CD14-positive monocyte (primary cell): ENCODE data around the gene SUPT6H. TPM values are rescaled to one million over a fixed set of nuclear protein-coding genes. Genes with fewer than 3 reads are reported as not detected.

ENCODE experiments used
- DNase-seq, 3 donors: peaks; one replicate each; pipeline ENCODE4 v3.0.0-alpha.2; 2011 to 2022
- H2AFZ ChIP-seq: 2 replicates; pipeline ENCODE4 v1.6.0; 2012; ENCODE audit warnings: mild to moderate bottlenecking, low read depth, low read length, inconsistent platforms; ENCODE audit not compliant: insufficient read depth, poor library complexity, severe bottlenecking
- H3K27ac ChIP-seq, 2 donors: 1 replicate in 1 of 2; 2 replicates in 1 of 2; pipeline ENCODE4 v1.5.1; 2012 to 2013; ENCODE audit warnings: low read length in 2 of 2, control low read depth in 1 of 2, inconsistent platforms in 1 of 2, low read depth in 1 of 2, mild to moderate bottlenecking in 1 of 2
- H3K27me3 ChIP-seq, 2 donors: one replicate each; pipeline versions ENCODE4 v1.6.0 to v1.6.1; 2011 to 2013; ENCODE audit warnings: low read length in 2 of 2; ENCODE audit not compliant: control insufficient read depth in 2 of 2, insufficient read depth in 2 of 2
- H3K36me3 ChIP-seq, 2 donors: replicated peaks in 1 of 2; 1 replicate in 1 of 2; 2 replicates in 1 of 2; pipeline versions ENCODE4 v1.5.1 to v1.6.1; 2012 to 2013; ENCODE audit warnings: low read length in 2 of 2, control low read depth in 1 of 2, inconsistent platforms in 1 of 2, mild to moderate bottlenecking in 1 of 2; ENCODE audit not compliant: insufficient read depth in 2 of 2, control insufficient read depth in 1 of 2
- H3K4me1 ChIP-seq, 2 donors: 1 replicate in 1 of 2; 2 replicates in 1 of 2; pipeline versions ENCODE4 v1.5.1 to v1.6.1; 2012 to 2013; ENCODE audit warnings: low read length in 2 of 2, control low read depth in 1 of 2, inconsistent platforms in 1 of 2, mild to moderate bottlenecking in 1 of 2, moderate library complexity in 1 of 2; ENCODE audit not compliant: insufficient read depth in 2 of 2, control insufficient read depth in 1 of 2
- H3K4me2 ChIP-seq: replicated peaks from 2 replicates; pipeline ENCODE3; 2012; ENCODE audit warnings: low read length, moderate library complexity, mild to moderate bottlenecking; ENCODE audit not compliant: poor library complexity, severe bottlenecking; ENCODE audit errors: extremely low read depth
- H3K4me3 ChIP-seq, 3 experiments: fragments of 200-600 bp in 1 of 3; sonication (generic) in 1 of 3; replicated peaks in 1 of 3; 1 replicate in 2 of 3; 2 replicates in 1 of 3; pipeline ENCODE4 v1.5.1; 2011 to 2013; ENCODE audit warnings: low read length in 3 of 3, mild to moderate bottlenecking in 3 of 3, control low read depth in 2 of 3, low read depth in 2 of 3, inconsistent platforms in 1 of 3, moderate library complexity in 1 of 3
- H3K79me2 ChIP-seq: 2 replicates; pipeline ENCODE4 v1.6.0; 2012; ENCODE audit warnings: mild to moderate bottlenecking, control low read depth, inconsistent platforms, low read length, moderate library complexity; ENCODE audit not compliant: insufficient read depth
- H3K9ac ChIP-seq: 2 replicates; pipeline ENCODE4 v1.6.0; 2017; ENCODE audit warnings: low read length, mild to moderate bottlenecking; ENCODE audit not compliant: insufficient read depth, poor library complexity, severe bottlenecking
- H3K9me3 ChIP-seq, 2 donors: replicated peaks in 1 of 2; 1 replicate in 1 of 2; 2 replicates in 1 of 2; pipeline versions ENCODE4 v1.5.1 to v1.6.1; 2012 to 2013; ENCODE audit warnings: low read length in 2 of 2, control low read depth in 1 of 2; ENCODE audit not compliant: control insufficient read depth in 1 of 2, insufficient read depth in 1 of 2
- H4K20me1 ChIP-seq: 2 replicates; pipeline ENCODE4 v1.6.0; 2012; ENCODE audit warnings: mild to moderate bottlenecking, low read length, control low read depth, moderate library complexity; ENCODE audit not compliant: insufficient read depth
- H3K27ac Mint-ChIP-seq, 7 donors: one replicate each; pipeline ENCODE4 v1.8.0; 2020; ENCODE audit warnings: mild to moderate bottlenecking in 7 of 7, mixed read lengths in 7 of 7, moderate library complexity in 6 of 7, inconsistent platforms in 2 of 7
- H3K27me3 Mint-ChIP-seq, 3 donors: one replicate each; pipeline ENCODE4 v1.8.0; 2021 to 2022; ENCODE audit warnings: low read depth in 3 of 3, mild to moderate bottlenecking in 3 of 3, mixed read lengths in 3 of 3, moderate library complexity in 3 of 3, inconsistent platforms in 1 of 3
- H3K36me3 Mint-ChIP-seq, 2 donors: one replicate each; pipeline ENCODE4 v1.8.0; 2020; ENCODE audit warnings: mixed read lengths in 2 of 2, inconsistent platforms in 1 of 2, mild to moderate bottlenecking in 1 of 2
- H3K4me1 Mint-ChIP-seq: one replicate; pipeline ENCODE4 v1.8.0; 2020; ENCODE audit warnings: mild to moderate bottlenecking, mixed read lengths
- H3K4me3 Mint-ChIP-seq, 2 donors: one replicate each; pipeline ENCODE4 v1.8.0; 2020; ENCODE audit warnings: mild to moderate bottlenecking in 2 of 2, mixed read lengths in 2 of 2, moderate library complexity in 1 of 2
- H3K9me3 Mint-ChIP-seq, 7 donors: one replicate each; pipeline ENCODE4 v1.8.0; 2020 to 2022; ENCODE audit warnings: mixed read lengths in 7 of 7, mild to moderate bottlenecking in 6 of 7, moderate library complexity in 6 of 7, inconsistent platforms in 2 of 7
- whole genome bisulfite sequencing: methylation state at CpG from one replicate; pipeline ENCODE4 v1.1.5; 2013; ENCODE audit warnings: missing lambda C conversion rate; ENCODE audit not compliant: insufficient coverage; 5-methylcytosine and 5-hydroxymethylcytosine counted together
- intact Hi-C, 2 donors: fragments of 100-400 bp; cut with micrococcal nuclease; formaldehyde crosslinking; loops; one replicate each; pipeline versions ENCODE4 v1.15.0 to v1.15.1; 2023
- polyA plus RNA-seq, 3 donors: library from polyadenylated mRNA; depleted of rRNA in 1 of 3; unstranded in 2 of 3; stranded (reverse) in 1 of 3; fragments of 300-500 nt in 2 of 3; fragments of >200 nt in 1 of 3; fragmentation: Illumina TruSeq in 2 of 3; gene quantifications; 1 replicate in 2 of 3; 2 replicates in 1 of 3; pipeline ENCODE4 v1.2.3, GENCODE V29; 2012 to 2021
- TF ChIP-seq, protein P1 (sequence below): fragments of 200-600 bp; IDR thresholded peaks from one replicate; pipeline ENCODE4 v1.8.0; 2022; ENCODE audit warnings: antibody characterized with exemption, mild to moderate bottlenecking

Gene SUPT6H
- polyA plus RNA-seq, 3 donors: 3.8 to 33.9 (median 7.8) TPM

DNA sequence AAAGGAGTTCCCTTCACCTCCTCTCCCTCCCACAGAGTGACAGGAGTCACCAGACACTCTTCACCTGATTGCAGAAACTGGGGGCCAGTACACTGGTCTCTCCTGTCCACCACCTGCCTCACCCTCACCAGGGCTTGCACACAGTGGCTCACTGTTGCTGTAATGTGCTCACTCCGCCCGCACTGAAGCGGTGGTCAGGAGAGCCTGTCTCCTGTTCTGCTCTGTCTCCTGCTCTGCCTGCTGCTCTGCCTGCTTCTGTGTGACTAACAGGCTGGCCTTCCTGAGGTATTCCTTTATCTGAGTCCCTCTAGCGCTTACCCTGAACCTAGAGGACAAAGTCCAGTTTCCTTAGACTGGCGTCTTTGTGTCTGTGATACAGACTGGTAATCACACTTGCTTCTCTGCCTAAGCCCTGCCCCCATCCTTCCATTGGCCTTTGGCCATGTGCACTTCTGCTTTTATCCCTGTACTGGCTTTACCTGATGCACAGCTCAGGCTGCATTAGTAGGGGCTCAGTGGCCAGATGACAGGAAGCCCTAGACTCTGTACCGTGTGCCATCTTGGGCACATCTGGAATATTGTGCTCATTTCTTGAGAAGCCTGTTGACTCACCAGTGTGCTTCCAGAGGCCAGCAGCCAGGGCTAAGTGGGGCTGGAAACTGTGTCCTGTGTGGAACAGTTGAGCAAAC is 36.4 kb downstream of the SUPT6H start:
- intact Hi-C loops: no loop called here
- WGBS: 89% methylated on average over 6 of the region's 6 CpGs
- no peak overlapping the region for H3K9ac ChIP-seq
- no peak overlapping the region for H2AFZ ChIP-seq
- no peak overlapping the region for H3K4me2 ChIP-seq
- Mint-ChIP-seq H3K4me3 (no peak overlapping the region), H3K27me3 (peaks cover 0 to 2% (median 0%) of the 10 kb centered on the region in 3 donors), H3K36me3 (peaks cover 98 to 100% of the 10 kb centered on the region in 2 donors), H3K9me3 (no peaks in the 10 kb centered on the region), H3K27ac (peak overlapping the region in 4 of 7 donors; percentile 7 to 57 (median 31)), H3K4me1 (no peaks in the 10 kb centered on the region)
- no peak for DNase-seq
- H3K36me3 ChIP-seq: peaks cover 99 to 100% of the 10 kb centered on the region in 2 donors
- peaks cover 19% of the 10 kb centered on the region for H4K20me1 ChIP-seq
- no peaks in the 10 kb centered on the region for H3K27me3 ChIP-seq
- no peaks in the 10 kb centered on the region for H3K4me1 ChIP-seq
- no peaks in the 10 kb centered on the region for H3K9me3 ChIP-seq
- H3K27ac ChIP-seq: no peak overlapping the region
- TF ChIP-seq, protein P1, sequence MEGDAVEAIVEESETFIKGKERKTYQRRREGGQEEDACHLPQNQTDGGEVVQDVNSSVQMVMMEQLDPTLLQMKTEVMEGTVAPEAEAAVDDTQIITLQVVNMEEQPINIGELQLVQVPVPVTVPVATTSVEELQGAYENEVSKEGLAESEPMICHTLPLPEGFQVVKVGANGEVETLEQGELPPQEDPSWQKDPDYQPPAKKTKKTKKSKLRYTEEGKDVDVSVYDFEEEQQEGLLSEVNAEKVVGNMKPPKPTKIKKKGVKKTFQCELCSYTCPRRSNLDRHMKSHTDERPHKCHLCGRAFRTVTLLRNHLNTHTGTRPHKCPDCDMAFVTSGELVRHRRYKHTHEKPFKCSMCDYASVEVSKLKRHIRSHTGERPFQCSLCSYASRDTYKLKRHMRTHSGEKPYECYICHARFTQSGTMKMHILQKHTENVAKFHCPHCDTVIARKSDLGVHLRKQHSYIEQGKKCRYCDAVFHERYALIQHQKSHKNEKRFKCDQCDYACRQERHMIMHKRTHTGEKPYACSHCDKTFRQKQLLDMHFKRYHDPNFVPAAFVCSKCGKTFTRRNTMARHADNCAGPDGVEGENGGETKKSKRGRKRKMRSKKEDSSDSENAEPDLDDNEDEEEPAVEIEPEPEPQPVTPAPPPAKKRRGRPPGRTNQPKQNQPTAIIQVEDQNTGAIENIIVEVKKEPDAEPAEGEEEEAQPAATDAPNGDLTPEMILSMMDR: no peak
- H3K79me2 ChIP-seq: no peaks in the 10 kb centered on the region
- no peak overlapping the region for H3K4me3 ChIP-seq

DNA sequence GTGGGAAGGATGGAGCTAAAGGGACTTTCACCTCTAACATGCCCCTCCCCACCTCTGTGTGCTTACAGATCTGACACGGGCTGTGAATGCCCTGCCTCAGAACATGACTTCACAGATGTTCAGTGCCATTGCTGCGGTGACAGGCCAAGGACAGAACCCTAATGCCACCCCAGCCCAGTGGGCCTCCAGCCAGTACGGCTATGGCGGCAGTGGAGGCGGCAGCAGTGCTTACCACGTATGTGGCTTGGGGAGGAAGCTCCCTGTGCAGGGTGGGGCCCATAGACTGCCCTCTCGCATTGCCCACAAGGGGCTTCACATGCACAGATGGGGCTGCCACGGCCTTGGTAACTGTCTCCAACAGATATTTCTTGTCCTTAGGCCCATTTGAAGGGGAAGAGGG is 38.3 kb downstream of the SUPT6H start:
- TF ChIP-seq, protein P1: no peak
- peaks cover 93 to 98% of the 10 kb centered on the region in 2 donors for H3K36me3 Mint-ChIP-seq
- no peaks in the 10 kb centered on the region for H3K27me3 ChIP-seq

More for the DNA sequence above, 38.3 kb downstream of the SUPT6H start:
- Histone ChIP-seq H3K9me3 (no peaks in the 10 kb centered on the region), H3K27ac (no peak overlapping the region), H3K9ac (no peak overlapping the region), H3K4me2 (no peak overlapping the region), H3K79me2 (no peaks in the 10 kb centered on the region), H3K4me3 (no peak overlapping the region), H2AFZ (no peak overlapping the region), H3K4me1 (no peaks in the 10 kb centered on the region), H4K20me1 (peaks cover 22% of the 10 kb centered on the region), H3K36me3 (peaks cover 91 to 98% of the 10 kb centered on the region in 2 donors)
- H3K27me3 Mint-ChIP-seq: peaks cover 0 to 2% (median 0%) of the 10 kb centered on the region in 3 donors
- intact Hi-C loops: no loop called here
- H3K4me1 Mint-ChIP-seq: no peaks in the 10 kb centered on the region
- 97% methylated on average over 8 of the region's 8 CpGs for WGBS
- H3K27ac Mint-ChIP-seq: no peak overlapping the region
- no peaks in the 10 kb centered on the region for H3K9me3 Mint-ChIP-seq
- no peak overlapping the region for H3K4me3 Mint-ChIP-seq
- no peak for DNase-seq
